GM10847 (cell line): ENCODE measurements around the gene TMEM198.

Source experiments
- POLR2A ChIP-seq: IDR thresholded peaks from 2 replicates; pipeline ENCODE4 v1.6.1; 2011; ENCODE audit not compliant: insufficient read length; ENCODE audit errors: extremely low read depth

The TMEM198 gene

DNA sequence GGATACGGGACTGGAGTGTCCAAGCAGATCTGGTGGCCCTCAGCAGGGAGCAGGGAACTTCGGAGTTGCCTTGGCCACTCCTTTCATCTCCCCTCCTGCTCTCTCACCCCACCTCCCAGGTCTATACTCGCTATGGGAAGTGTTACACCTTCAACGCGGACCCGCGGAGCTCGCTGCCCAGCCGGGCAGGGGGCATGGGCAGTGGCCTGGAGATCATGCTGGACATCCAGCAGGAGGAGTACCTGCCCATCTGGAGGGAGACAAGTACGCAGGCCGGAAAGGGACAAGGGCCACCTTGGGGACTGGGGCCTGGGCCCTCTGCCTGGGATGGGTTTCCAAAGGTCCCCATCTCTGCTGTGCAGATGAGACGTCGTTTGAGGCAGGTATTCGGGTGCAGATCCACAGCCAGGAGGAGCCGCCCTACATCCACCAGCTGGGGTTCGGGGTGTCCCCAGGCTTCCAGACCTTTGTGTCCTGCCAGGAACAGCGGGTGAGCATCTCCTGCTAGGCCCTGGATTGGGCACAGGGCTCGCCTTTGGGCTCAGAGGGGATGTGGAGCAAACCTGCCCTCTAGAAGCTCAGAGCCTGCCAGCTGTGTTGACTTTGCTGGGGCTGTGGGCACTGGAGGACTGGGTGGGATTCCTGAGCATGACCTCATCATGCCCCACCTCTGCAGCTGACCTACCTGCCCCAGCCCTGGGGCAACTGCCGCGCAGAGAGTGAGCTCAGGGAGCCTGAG, 12.0 kb upstream of the TMEM198 start:
- TF ChIP-seq POLR2A = no peak

DNA sequence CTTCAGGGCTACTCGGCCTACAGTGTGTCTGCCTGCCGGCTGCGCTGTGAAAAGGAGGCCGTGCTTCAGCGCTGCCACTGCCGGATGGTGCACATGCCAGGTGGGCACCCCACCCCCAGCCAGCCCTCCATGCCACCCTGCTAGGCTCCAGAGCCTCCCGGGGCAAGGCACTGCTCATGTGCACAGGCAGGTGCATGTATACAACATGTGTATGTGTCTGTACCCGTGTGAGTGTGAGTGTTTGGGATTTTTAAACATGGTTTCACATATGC, 11.5 kb upstream of the TMEM198 start:
- no peak for TF ChIP-seq POLR2A

- TF ChIP-seq POLR2A = no peak
Observed at GRCh38 chr2:219533930-219534661, 9.7 kb upstream of the TMEM198 start.

DNA sequence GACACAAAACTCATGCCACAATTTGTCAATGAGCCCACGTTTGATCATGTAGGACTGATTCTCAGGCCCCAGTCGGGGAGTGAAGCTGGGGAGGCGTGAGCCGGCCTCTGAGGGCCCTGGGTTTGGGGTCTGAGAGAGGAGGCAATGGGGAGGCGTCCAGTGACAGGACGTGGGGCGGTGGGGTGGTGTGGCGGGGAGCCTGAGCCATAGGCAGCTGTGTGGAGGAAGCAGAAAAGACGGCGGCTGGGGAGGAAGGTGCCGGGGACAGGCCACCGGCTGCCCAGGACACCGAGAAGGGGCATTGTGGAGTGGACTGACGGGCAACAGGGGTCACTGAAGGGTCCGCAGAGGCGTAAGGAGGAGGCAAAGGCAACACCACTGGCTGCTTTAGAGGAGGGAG, 7.4 kb upstream of the TMEM198 start:
- TF ChIP-seq POLR2A = no peak

DNA sequence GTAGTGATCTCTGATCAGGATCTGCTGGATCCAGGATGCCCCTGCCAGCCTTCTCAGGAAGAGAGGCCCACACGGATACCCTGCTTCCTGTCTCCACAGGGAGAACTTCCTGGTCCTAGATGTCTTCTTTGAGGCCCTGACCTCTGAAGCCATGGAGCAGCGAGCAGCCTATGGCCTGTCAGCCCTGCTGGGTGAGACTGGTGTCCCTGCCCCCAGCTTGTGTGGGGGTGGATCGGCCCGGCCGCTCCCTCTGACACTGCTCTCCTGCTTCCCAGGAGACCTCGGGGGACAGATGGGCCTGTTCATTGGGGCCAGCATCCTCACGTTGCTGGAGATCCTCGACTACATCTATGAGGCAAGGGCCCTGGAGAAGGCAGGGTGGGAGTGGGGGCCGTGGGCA, 6.9 kb upstream of the TMEM198 start:
- TF ChIP-seq POLR2A = no peak

DNA sequence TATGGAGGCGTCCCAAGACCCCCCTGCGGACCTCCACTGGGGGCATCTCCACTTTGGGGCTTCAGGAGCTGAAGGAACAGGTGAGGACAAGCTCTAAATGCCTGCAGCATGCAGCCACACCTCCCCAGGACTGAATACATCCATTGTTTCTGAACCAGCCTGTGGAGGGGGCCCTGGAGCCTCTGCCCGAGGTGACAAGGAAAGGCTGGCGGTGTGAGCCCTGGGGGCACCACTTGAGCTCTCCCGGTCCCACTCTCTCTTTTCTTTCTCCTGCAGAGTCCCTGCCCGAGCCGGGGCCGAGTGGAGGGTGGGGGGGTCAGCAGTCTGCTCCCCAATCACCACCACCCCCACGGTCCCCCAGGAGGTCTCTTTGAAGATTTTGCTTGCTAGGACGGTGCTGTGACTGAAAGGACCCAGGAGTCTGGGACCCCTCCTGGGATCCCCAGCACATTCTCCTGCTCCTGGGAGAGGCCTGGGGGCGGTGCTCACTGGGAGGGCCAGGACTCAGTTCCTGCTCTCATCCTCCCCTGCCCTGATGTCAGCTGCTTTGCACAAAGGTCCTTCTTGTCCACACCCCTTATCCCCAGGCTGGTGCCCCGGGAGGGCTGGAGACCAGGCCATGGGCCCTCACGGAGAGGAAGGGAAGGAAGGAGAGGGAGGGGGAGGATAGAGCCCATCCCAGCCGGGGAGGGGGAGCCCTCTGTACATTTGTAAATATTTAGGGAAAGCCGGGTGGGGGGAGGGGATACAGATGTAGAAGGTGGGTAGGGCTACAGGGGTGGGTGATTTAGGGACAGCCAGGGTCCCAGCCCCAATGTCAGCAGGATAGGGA, 6.0 kb upstream of the TMEM198 start:
- no peak for TF ChIP-seq POLR2A

DNA sequence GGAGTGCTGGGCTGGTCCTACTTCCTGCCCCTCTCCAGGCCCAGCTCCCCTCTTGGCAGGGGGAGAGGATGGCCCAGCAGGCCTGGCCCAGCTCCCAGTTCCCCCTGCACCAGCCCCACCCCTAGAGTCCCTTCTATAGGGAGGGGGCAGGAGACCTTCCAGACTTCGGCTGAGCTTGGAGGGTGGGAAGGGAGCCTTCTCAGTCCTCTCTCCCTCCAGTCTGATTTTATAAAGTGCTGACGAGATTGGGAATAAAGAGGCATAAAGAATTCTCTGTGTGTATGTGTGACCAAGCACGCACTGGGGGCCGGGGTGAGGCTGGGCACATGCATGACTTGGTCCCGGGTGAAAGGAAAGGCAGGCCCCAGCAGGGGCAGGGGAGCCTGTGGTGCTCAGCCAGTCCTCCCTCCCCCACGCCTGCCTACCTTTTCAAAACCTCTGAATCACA, 5.3 kb upstream of the TMEM198 start:
- TF ChIP-seq POLR2A = no peak

DNA sequence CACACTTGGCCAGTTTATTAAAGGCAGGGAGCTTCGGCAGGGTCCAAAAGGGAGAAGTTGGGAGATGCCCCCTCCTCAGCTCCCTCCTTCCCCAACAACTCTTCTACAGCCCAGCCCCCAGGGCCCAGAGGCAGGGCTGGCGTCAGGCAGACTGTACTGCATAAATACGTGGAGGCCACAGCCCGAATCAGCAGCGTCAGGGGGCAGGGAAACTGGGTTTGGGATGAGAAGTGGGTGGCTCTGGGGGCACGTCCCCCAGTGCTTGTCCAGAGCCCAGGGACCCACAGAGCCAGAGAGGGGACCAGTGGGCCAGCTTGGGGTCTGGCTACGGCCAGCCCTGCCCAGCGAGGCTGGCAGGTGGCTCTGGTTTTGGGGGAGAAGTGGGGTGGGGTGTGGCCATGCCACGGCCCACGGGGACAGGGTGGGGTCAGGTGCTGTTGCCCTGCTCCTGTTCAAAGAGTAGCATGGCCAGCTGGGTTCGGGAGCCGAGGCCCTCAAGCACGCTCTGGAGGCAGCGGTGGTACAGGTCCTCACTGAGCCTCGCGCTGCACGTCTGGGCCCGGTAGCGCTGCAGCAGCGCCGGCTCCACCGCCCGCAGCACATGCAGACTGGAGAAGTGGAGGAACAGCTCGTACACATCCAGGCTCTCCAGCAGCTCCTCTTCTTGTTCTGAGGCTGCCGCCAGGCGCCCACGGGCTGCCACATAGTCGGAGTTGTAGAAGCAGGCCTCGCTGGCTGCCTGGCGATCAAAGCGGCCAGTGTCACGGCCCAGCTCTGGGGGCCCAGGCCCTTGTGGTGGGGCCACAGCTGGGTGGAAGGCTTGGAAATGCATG, 4.7 kb upstream of the TMEM198 start:
- no peak for TF ChIP-seq POLR2A

GRCh38 chr2:219539926-219540678, 3.7 kb upstream of the TMEM198 start:
- no peak for TF ChIP-seq POLR2A

DNA sequence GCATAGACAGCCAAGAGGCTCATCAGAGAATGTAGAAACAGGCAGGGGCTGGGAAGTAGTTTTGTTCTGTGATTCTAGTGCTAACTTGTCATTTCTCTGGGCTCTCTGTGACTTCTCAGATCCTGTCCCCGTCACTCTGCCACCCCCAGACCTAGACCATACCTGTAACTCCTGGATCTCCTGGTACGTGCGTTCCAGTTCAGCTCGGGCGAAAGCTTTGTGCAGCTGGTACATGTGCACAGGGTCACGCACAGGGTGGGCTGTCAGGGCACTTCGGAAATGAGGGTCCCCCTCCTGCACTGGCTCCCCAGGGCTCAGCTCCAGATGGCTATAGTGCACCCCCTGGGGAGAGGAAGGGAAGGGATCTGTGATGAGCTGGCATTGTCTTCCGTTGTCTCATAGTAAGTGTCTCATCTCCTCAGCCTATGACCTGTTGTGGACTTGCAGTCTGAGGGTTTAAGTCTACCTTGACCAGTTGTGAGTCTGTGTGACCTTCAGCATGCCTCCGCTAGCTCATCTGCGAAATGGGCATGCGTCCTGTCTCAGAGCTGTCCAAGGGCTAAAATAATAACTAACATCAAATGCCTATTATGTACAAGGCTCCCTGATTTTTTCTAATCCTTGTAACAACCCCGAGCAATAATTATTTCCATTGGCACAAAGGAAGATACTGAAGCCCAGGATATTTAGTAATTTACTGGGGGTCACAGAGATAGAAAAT, 2.9 kb upstream of the TMEM198 start:
- TF ChIP-seq POLR2A = no peak

- no peak for TF ChIP-seq POLR2A
Observed at GRCh38 chr2:219541611-219542180, 2.1 kb upstream of the TMEM198 start.

DNA sequence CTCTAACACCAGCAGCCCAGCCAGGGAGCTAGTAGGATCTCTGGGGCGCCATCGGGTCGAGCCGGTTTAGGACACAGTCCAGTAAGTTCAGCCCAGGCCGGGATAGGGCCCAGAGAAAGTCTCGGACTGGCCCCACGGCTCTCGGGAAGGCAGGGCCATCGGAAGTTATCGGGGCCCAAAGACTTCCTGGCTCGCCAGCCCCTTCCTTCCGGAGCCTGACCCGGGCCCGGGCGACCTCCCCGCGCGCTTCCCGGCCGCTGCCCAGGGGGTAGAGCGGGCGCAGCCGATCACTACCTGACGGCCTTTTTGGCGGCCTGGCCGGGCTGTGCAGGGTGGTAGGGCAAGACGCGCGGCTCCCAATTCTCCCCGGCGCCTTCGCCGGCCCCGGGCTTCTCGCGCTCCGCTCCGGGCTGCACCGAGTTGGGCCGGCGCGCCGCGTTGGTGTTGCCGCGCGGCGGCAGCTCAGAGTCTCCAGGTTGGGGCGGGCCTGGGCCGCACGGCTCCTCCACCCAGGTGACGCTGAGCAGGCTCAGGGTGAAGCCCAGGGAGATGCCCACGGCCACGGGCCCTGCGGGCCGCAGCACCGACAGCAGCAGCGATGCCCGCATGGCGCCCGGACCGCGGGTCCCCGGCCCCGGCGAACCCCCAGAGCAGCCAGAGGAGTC, 765 bp upstream of the TMEM198 start:
- TF ChIP-seq POLR2A = no peak

DNA sequence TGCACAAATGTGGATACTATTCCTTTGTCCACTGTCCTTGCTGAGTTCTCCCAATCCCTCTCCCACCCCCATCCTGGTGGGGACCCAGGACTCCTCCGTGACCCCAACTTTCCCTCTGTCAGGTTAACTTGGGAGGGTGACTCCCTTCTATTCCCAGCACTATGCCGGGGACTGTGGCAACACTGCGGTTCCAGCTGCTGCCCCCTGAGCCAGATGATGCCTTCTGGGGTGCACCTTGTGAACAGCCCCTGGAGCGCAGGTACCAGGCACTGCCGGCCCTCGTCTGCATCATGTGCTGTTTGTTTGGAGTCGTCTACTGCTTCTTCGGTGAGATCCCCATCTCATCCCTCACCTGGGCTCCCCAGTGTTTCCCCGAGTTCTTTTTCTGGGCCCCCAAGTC, 739 bp downstream of the TMEM198 start:
- no peak for TF ChIP-seq POLR2A
